TTC549 (cell line): ENCODE results near the gene CTBP2.
"Not testable (repeated sequence)": the region's sequence is repeated elsewhere in the genome, so short reads cannot be mapped to it uniquely, and the experiment has no call there.

Experiments used
- FAIRE-seq: peaks from 2 replicates; lab custom pipeline; 2012; peaks lifted over from hg19 to GRCh38; lab: Jason Lieb, UNC

Gene CTBP2

GRCh38 chr10:125063256-125063925 is 97.0 kb downstream of the CTBP2 start:
- FAIRE-seq = no peak

- no peak for FAIRE-seq
Observed at GRCh38 chr10:125062914-125063230, 97.5 kb downstream of the CTBP2 start.

- no peak for FAIRE-seq
Observed at GRCh38 chr10:125062227-125062913, 98.0 kb downstream of the CTBP2 start.

- no peak for FAIRE-seq
Observed at GRCh38 chr10:125061557-125062226, 98.7 kb downstream of the CTBP2 start.

- no peak for FAIRE-seq
Observed at GRCh38 chr10:125060826-125061556, 99.4 kb downstream of the CTBP2 start.

- FAIRE-seq = no peak
Observed at GRCh38 chr10:125060482-125060825, 99.9 kb downstream of the CTBP2 start.

- no peak for FAIRE-seq
Observed at GRCh38 chr10:125060026-125060425, 100.3 kb downstream of the CTBP2 start.

GRCh38 chr10:125059348-125059747 is 101.0 kb downstream of the CTBP2 start:
- not testable (repeated sequence) for FAIRE-seq

- FAIRE-seq = no peak
Observed at GRCh38 chr10:125057158-125058001, 103.0 kb downstream of the CTBP2 start.

- no peak for FAIRE-seq
Observed at GRCh38 chr10:125056161-125057132, 103.9 kb downstream of the CTBP2 start.

- FAIRE-seq = no peak
Observed at GRCh38 chr10:125055446-125055845, 104.9 kb downstream of the CTBP2 start.

- no peak for FAIRE-seq
Observed at GRCh38 chr10:125054669-125055268, 105.6 kb downstream of the CTBP2 start.

GRCh38 chr10:125054216-125054615 is 106.1 kb downstream of the CTBP2 start:
- no peak for FAIRE-seq

- no peak for FAIRE-seq
Observed at GRCh38 chr10:125052146-125052545, 108.2 kb downstream of the CTBP2 start.

GRCh38 chr10:125050383-125050782 is 110.0 kb downstream of the CTBP2 start:
- FAIRE-seq = no peak

- FAIRE-seq = no peak
Observed at GRCh38 chr10:125049216-125049881, 111.0 kb downstream of the CTBP2 start.

- no peak for FAIRE-seq
Observed at GRCh38 chr10:125048094-125048864, 112.1 kb downstream of the CTBP2 start.

GRCh38 chr10:125043841-125044658 is 116.3 kb downstream of the CTBP2 start:
- FAIRE-seq = no peak
